ENCODE measurements around the gene TUBB3.

TUBB3 gene

DNA sequence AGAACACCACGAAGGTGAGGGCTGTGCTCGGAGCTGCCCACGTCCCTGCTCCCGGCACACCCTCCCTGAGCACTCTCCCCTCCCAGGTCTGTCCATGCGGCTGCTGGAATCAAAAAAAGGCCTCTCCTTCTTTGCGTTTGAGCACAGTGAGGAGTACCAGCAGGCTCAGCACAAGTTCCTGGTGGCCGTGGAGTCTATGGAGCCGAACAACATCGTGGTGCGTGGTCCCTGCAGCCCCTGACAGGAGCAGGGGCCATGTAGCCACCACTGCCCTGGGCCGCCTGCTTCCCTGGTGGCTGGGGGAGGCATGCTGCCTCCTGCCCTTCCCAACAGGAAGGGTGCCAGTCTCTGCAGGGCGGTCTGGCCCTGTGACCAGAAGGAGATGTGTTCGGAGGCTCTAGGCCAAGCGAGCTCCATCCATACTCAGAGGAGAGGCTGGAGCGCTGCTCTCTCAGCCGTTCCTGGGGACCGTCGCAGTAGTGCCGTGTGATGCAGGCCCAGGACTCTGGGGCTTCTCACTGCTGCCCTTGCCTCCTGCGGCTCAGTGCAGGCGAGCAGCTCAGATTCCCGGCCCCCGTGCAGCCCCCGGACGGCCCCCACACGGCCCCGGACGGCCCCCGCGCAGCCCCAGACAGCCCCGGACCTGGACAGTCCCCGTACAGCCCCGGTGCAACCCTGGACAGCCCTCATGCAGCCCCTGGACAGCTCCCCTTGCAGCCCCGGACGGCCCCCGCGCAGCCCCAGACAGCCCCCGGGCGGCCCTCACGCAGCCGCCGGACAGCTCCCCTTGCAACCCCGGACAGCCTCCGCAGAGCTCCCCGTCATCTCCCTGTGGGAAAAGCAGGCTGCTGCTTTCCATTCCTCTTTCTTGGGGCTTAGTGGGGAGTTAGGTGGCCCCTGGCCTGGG, 29.2 kb upstream of the TUBB3 start:
- DNase-seq (ENCODE audit: low read depth) = no peak
- no peak overlapping the region for H3K4me3 ChIP-seq (ENCODE audit: low read depth, low read length)
- TF ChIP-seq, protein P1, sequence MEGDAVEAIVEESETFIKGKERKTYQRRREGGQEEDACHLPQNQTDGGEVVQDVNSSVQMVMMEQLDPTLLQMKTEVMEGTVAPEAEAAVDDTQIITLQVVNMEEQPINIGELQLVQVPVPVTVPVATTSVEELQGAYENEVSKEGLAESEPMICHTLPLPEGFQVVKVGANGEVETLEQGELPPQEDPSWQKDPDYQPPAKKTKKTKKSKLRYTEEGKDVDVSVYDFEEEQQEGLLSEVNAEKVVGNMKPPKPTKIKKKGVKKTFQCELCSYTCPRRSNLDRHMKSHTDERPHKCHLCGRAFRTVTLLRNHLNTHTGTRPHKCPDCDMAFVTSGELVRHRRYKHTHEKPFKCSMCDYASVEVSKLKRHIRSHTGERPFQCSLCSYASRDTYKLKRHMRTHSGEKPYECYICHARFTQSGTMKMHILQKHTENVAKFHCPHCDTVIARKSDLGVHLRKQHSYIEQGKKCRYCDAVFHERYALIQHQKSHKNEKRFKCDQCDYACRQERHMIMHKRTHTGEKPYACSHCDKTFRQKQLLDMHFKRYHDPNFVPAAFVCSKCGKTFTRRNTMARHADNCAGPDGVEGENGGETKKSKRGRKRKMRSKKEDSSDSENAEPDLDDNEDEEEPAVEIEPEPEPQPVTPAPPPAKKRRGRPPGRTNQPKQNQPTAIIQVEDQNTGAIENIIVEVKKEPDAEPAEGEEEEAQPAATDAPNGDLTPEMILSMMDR (IDR thresholded peaks at IDR 0.05; ENCODE audit: insufficient read depth, low read depth, low read length, missing control alignments) = no peak

DNA sequence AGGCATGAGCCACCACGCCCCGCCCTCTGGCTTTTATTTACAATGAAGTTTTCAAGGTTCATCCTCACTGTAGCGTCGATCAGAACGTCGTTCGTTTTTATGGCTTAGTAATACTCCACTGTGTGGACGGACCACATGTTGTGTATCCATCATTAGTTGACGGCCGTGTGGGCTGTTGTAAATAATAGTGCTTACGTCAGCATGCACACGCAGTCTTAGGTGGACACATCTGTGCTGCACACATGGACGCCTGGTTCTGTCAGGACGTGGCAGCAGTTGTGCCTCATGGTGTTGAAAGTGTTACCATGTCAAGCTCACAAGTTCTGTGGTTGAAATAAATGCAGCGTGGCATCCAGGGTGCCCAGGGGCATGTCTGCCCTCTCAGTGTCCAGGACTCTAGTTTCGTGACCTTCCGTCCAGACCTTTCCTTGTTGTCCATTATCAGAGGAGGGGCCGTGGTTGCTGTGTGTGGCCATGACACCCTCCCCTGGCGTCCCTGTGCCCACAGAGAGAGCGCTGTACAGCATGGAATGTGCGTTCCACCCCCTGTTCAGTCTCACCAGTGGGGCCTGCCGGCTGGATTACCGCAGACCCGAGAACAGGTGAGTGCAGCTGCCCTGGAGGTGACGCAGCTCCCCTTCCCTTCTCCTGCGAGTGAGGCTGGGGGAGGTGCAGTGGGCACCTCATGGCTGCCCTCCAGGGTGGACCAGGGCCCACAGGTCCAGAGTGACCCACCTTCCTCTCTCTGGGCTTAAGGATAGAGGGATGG, 27.5 kb upstream of the TUBB3 start:
- TF ChIP-seq, protein P1 (IDR thresholded peaks at IDR 0.05; ENCODE audit: insufficient read depth, low read depth, low read length, missing control alignments) = no peak
- DNase-seq (ENCODE audit: low read depth) = no peak
- no peak overlapping the region for H3K4me3 ChIP-seq (ENCODE audit: low read depth, low read length)

DNA sequence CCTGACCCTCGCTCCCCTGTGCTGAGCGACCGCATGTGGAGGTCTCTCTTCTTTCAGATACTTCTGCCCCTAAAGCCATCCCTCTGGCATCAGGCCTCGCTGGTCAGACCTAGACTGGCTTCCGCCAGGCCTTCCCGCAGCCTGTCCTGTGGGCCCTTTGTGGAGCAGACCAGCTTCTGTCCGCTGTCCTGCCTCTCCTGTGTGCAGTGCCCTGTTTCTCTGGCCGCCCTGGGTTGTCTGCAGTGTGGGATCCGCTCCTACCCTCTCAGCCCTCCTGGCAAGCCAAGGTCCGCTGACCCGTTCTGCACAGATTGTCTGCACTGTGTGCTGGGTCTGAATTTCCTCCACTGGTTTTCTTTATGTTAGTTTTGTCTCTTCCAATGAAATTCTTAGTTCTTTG, 25.9 kb upstream of the TUBB3 start:
- DNase-seq (ENCODE audit: low read depth) = no peak
- H3K4me3 ChIP-seq (ENCODE audit: low read depth, low read length) = no peak overlapping the region
- TF ChIP-seq, protein P1 (IDR thresholded peaks at IDR 0.05; ENCODE audit: insufficient read depth, low read depth, low read length, missing control alignments) = no peak

DNA sequence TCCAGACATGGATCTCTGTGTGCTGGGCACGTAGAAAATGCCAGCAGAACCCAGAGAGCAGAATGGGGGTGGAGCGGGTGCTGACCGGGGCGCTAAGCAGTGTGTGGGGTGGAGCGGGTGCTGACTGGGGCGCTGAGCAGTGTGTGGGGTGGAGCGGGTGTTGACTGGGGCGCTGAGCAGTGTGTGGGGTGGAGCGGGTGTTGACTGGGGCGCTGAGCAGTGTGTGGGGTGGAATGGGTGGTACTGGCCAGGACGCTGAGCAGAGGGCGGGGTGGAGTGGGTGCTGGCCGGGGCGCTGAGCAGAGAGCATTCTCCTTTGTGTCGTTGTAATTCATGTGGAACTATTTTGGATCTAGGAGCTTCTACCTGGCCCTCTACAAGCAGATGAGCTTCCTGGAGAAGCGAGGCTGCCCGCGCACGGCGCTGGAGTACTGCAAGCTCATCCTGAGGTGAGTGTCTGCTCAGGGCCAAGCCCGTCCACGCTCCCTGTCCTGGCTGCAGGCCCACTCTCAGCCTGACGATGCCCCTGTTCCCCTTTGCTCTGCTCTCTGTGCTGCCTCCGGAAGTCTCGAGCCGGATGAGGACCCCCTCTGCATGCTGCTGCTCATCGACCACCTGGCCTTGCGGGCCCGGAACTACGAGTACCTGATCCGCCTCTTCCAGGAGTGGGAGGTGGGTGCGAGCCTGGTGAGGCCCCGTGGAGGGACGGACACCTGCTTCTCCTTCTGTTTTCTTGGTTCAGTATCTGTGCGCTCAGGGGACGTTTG, 24.8 kb upstream of the TUBB3 start:
- H3K4me3 ChIP-seq (ENCODE audit: low read depth, low read length) = no peak overlapping the region
- DNase-seq (ENCODE audit: low read depth) = no peak
- TF ChIP-seq, protein P1 (IDR thresholded peaks at IDR 0.05; ENCODE audit: insufficient read depth, low read depth, low read length, missing control alignments) = no peak

DNA sequence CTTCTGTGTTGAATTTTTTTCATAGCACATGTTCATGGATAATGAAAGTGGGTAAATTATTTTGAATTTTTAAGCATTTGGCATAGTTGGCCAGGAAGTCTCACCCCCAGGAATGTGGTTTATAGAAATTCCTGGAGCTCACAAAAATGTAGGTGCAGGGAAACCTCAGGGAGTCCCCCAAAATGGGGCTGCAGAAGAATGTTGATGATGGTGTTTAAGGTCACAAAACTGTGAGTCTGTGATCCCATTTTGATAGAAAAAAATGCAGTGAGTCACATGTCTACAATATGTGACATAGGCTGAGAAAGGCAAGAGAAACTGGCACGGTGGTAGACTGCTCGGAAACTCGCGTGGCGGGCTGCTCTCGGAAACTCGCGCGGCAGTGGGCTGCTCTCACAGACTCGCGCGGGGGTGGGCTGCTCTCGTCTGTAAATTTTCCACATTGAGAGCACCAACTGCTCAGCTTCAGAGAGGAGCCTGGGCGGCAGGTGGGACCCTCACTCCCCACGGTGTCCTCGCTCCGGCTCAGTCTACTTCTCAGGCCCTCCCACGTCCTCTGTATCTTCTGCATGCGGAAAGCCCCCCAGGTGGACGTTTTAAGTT, 23.2 kb upstream of the TUBB3 start:
- no peak for DNase-seq (ENCODE audit: low read depth)
- H3K4me3 ChIP-seq (ENCODE audit: low read depth, low read length) = no peak overlapping the region
- TF ChIP-seq, protein P1 (IDR thresholded peaks at IDR 0.05; ENCODE audit: insufficient read depth, low read depth, low read length, missing control alignments) = no peak

DNA sequence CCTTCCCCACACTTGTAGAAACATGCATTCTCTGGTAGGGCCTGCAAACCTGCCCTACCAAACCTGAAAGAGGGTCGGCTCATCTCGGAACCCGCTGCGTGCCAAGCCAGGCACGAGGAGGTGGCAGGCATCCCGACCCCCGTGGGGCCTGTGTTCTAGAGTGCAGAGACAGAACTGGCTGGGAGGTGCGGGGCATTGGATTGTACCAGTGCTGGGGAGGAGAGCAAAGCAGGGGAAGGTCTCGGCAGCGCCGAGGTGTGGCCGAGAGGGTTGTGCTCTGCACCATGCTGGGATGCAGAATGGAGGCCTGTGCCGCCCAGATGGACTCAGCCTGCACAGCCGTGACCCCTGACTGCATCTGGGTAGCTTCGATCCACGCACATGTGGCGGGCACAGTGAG, 22.3 kb upstream of the TUBB3 start:
- no peak for DNase-seq (ENCODE audit: low read depth)
- TF ChIP-seq, protein P1 (IDR thresholded peaks at IDR 0.05; ENCODE audit: insufficient read depth, low read depth, low read length, missing control alignments) = no peak

More for the DNA sequence above, 22.3 kb upstream of the TUBB3 start:
- H3K4me3 ChIP-seq (ENCODE audit: low read depth, low read length) = no peak overlapping the region

Measured in GM12865 (cell line).